Lung (tissue), 12 donors: Measurements from ENCODE around the gene KCNH6. TPM values are rescaled to one million over a fixed set of nuclear protein-coding genes. Genes with fewer than 3 reads are reported as not detected.

Experiments used
- ATAC-seq: fragments of 200-7000 bp; cut with Tn5 transposase; one replicate; pipeline ENCODE4 v1.9.1; 2020; ENCODE audit warnings: moderate number of reproducible peaks; ENCODE audit not compliant: insufficient read depth, low FRiP score
- DNase-seq, 3 donors: peaks; one replicate each; pipeline ENCODE4 v3.0.0-alpha.2; 2013 to 2017
- H3K27ac ChIP-seq, 2 donors: one replicate each; pipeline ENCODE4 v1.5.1; 2013; ENCODE audit warnings: mild to moderate bottlenecking in 2 of 2, moderate library complexity in 2 of 2, control low read depth in 1 of 2, inconsistent platforms in 1 of 2, low read depth in 1 of 2, low read length in 1 of 2
- H3K27me3 ChIP-seq, 3 donors: one replicate each; pipeline ENCODE4 v1.5.1; 2013; ENCODE audit warnings: low read length in 2 of 3; ENCODE audit not compliant: control insufficient read depth in 3 of 3, insufficient read depth in 3 of 3
- H3K36me3 ChIP-seq, 4 donors: one replicate each; pipeline ENCODE4 v1.5.1; 2013; ENCODE audit warnings: low read length in 4 of 4, mild to moderate bottlenecking in 1 of 4, moderate library complexity in 1 of 4; ENCODE audit not compliant: control insufficient read depth in 4 of 4, insufficient read depth in 4 of 4
- H3K4me1 ChIP-seq, 5 donors: one replicate each; pipeline ENCODE4 v1.5.1; 2013; ENCODE audit warnings: low read length in 5 of 5, mild to moderate bottlenecking in 2 of 5, moderate library complexity in 1 of 5; ENCODE audit not compliant: control insufficient read depth in 5 of 5, insufficient read depth in 5 of 5
- H3K4me3 ChIP-seq: one replicate; pipeline ENCODE4 v1.5.1; 2013; ENCODE audit warnings: mild to moderate bottlenecking, control low read depth, moderate library complexity
- H3K9ac ChIP-seq, 2 donors: one replicate each; pipeline ENCODE4 v1.5.1; 2013; ENCODE audit warnings: low read length in 2 of 2, control low read depth in 1 of 2; ENCODE audit not compliant: insufficient read depth in 1 of 2
- H3K9me3 ChIP-seq, 4 donors: one replicate each; pipeline ENCODE4 v1.5.1; 2013; ENCODE audit warnings: low read length in 3 of 4, mild to moderate bottlenecking in 1 of 4, moderate library complexity in 1 of 4; ENCODE audit not compliant: control insufficient read depth in 4 of 4, insufficient read depth in 3 of 4
- WGBS, 2 donors: extraction: QIAGEN DNeasy Blood & Tissue Kit; methylation state at CpG; one replicate each; pipeline ENCODE4 v1.1.7; 2013; 5-methylcytosine and 5-hydroxymethylcytosine counted together
- polyA plus RNA-seq, 2 donors: library from polyadenylated mRNA; stranded (reverse); fragments of 200-250 nt; gene quantifications; one replicate each; pipeline ENCODE4 v1.2.1, GENCODE V29; 2013
- total RNA-seq, 2 donors: library from RNA; depleted of rRNA in 1 of 2; stranded (reverse); fragments of >200 nt in 1 of 2; gene quantifications; one replicate each; pipeline ENCODE4 v1.2.1, GENCODE V29; 2014 to 2021
- TF ChIP-seq, protein P1 (sequence below): IDR thresholded peaks from 2 replicates; pipeline ENCODE4 v1.5.1; 2012; ENCODE audit warnings: mild to moderate bottlenecking; ENCODE audit errors: control extremely low read depth, extremely low read depth
- donor health status: control.
- donor health status: control.
- donor health status: Bipolar disorder and iron deficiency.
- donor health status: healthy.
- donor health status: DM: yes; HTN: yes; CAD: no.

KCNH6 gene
- total and polyA plus RNA-seq, 4 donors = 0.05 to 1.6 (median 0.31) TPM

DNA sequence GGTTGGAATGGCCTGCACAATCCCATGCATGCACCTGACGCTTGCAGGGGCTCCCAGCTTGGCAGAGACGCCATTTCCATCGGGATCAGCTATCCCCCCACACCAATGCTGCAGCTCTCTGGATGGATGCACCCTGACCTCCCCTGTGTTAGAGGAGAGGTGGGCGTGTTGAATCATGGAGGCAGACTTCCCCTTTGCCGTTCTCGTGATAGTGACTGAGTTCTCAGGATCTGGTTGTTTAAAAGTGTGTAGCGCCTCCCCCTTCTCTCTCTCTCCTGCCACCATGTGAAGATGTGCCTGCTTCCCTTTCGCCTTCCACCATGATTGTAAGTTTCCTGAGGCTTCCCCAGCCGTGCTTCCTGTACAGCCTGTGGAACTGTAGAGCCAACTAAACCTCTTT lies 17.8 kb upstream of the KCNH6 start:
- H3K9me3 ChIP-seq = peaks cover 0 to 3% (median 0%) of the 10 kb centered on the region in 4 donors
- H3K27ac ChIP-seq = no peak overlapping the region
- H3K4me1 ChIP-seq = no peaks in the 10 kb centered on the region
- TF ChIP-seq, protein P1, sequence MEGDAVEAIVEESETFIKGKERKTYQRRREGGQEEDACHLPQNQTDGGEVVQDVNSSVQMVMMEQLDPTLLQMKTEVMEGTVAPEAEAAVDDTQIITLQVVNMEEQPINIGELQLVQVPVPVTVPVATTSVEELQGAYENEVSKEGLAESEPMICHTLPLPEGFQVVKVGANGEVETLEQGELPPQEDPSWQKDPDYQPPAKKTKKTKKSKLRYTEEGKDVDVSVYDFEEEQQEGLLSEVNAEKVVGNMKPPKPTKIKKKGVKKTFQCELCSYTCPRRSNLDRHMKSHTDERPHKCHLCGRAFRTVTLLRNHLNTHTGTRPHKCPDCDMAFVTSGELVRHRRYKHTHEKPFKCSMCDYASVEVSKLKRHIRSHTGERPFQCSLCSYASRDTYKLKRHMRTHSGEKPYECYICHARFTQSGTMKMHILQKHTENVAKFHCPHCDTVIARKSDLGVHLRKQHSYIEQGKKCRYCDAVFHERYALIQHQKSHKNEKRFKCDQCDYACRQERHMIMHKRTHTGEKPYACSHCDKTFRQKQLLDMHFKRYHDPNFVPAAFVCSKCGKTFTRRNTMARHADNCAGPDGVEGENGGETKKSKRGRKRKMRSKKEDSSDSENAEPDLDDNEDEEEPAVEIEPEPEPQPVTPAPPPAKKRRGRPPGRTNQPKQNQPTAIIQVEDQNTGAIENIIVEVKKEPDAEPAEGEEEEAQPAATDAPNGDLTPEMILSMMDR = no peak
- H3K4me3 ChIP-seq = no peak overlapping the region
- 88 to 90% methylated on average over 9 of the region's 9 CpGs for WGBS, 2 donors
- no peak overlapping the region for H3K9ac ChIP-seq
- H3K36me3 ChIP-seq = no peaks in the 10 kb centered on the region
- DNase-seq (no peak), ATAC-seq (no peak)
- H3K27me3 ChIP-seq = peaks cover 0 to 4% (median 2%) of the 10 kb centered on the region in 3 donors

DNA sequence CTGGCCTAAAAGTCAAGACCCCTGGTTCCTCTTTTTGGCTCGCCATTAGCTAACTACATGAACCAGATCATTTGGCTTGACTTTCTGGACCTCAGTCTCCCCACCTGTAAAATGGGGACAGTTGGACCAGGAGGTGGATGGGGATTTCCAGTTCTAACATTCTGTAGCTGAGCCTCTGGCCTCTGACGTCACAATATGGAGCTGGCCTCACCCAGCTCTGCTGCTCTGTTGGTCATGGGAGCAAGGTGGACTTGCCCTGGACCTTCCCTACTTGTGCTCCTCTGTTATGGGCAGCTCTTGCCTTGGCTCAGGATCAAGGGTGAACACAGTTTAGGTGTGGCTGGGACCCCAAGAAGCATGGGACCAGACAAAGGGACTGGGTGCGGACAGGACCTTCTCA lies 16.5 kb upstream of the KCNH6 start:
- DNase-seq = no peak
- no peaks in the 10 kb centered on the region for H3K36me3 ChIP-seq
- H3K4me1 ChIP-seq = no peaks in the 10 kb centered on the region
- H3K27ac ChIP-seq = no peak overlapping the region
- H3K4me3 ChIP-seq = no peak overlapping the region
- no peak for ATAC-seq
- peaks cover 0 to 3% (median 0%) of the 10 kb centered on the region in 4 donors for H3K9me3 ChIP-seq
- no peak overlapping the region for H3K9ac ChIP-seq
- TF ChIP-seq, protein P1 = no peak
- peaks cover 0 to 2% (median under 1%) of the 10 kb centered on the region in 3 donors for H3K27me3 ChIP-seq
- 93 to 96% methylated on average over 3 of the region's 3 CpGs for WGBS, 2 donors

DNA sequence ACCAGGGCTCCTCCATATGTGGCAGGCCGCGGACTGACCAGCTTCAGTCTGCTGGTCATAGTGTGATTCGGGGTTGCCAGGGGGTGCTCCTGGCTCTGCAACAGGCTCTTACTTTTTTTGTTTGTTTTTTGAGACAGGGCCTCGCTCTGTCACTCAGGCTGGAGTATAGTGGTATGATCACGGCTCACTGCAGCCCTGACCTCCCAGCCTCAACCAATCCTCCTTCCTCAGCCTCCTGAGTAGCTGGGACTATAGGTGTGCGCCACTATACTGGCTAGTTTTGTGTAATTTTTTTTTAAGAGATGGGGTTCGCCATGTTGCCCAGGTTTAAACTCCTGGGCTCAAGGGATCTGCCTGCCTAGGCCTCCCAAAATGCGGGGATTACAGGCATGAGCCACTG lies 11.8 kb upstream of the KCNH6 start:
- Histone ChIP-seq H3K9me3 (no peaks in the 10 kb centered on the region), H3K4me3 (no peak overlapping the region), H3K27ac (no peak overlapping the region), H3K27me3 (no peaks in the 10 kb centered on the region), H3K9ac (no peak overlapping the region), H3K4me1 (no peaks in the 10 kb centered on the region), H3K36me3 (no peaks in the 10 kb centered on the region)
- ATAC-seq (no peak), DNase-seq (no peak)
- 90 to 96% methylated on average over 8 of the region's 8 CpGs for WGBS, 2 donors
- TF ChIP-seq, protein P1 = no peak

DNA sequence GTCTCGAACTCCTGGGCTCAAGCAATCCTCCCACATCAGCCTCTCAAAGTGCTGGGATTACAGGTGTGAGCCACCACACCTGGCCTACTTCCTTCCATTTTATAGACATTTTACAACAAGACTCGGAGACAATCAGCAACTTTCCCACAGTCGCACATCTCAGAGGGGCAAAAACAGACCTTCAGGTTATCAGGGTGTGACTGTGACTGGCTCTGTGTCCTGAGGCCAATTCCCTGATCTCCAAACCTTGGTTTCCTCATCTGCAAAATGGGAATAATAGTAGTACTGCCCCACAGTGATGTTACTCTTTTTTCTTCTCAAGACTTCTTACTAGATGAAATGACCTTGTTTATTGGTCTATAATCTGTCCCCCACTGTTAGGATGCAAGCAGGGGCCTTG lies 10.8 kb upstream of the KCNH6 start:
- TF ChIP-seq, protein P1 = no peak
- Histone ChIP-seq H3K36me3 (no peaks in the 10 kb centered on the region), H3K27ac (no peak overlapping the region), H3K4me1 (no peaks in the 10 kb centered on the region), H3K9me3 (no peaks in the 10 kb centered on the region), H3K9ac (no peak overlapping the region), H3K4me3 (no peak overlapping the region), H3K27me3 (no peaks in the 10 kb centered on the region)
- WGBS, 2 donors = 88 to 90% methylated on average over 3 of the region's 3 CpGs
- DNase-seq (no peak), ATAC-seq (no peak)
